D721Med (cell line): ENCODE measurements around the gene CCDC102A.

Source experiments
- DNase-seq: peaks from one replicate; pipeline ENCODE4 v3.0.0; 2011; ENCODE audit warnings: low spot score; ENCODE audit not compliant: insufficient read length
- FAIRE-seq: peaks from 2 replicates; lab custom pipeline; 2011; peaks lifted over from hg19 to GRCh38; lab: Jason Lieb, UNC
- TF ChIP-seq, protein P1 (sequence below): IDR thresholded peaks from 2 replicates; pipeline ENCODE4 v1.5.1; 2012; ENCODE audit warnings: mild to moderate bottlenecking, control low read depth; ENCODE audit not compliant: insufficient read depth; ENCODE audit errors: missing control alignments

Gene CCDC102A

GRCh38 chr16:57537194-57537505 lies 779 bp upstream of the CCDC102A start:
- no peak for FAIRE-seq

DNA sequence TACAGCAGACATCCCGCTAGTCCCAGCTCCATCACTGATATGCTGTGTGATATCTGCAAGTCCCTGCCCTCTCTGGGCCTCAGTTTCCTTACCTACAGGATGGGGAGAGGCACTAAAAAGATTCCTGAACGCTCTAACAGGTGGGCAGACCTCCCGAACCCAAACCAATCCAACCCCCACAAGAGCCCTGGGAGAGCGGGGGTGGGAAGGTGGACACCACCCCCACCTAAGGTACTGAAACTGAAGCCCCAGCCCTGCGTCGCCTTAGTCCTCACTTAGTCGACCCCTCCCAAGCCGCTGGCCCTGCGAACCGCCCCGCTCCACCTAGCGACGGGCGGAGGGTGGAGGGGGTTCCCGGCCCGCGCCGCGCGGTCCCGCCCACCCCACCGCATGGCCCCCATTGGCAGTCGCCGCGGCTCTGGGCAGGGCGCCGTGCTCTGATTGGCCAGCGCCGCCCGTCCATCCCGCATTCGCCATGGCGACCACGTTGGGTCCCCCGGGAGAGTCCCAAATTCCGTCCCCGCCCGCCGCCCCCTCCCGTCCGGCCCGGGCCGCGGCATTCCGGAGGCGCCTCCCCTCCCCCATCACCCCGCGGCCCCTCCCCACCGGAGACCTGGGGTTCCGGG lies 578 bp downstream of the CCDC102A start:
- DNase-seq (peak; percentile 86), FAIRE-seq (no peak)
- TF ChIP-seq, protein P1, sequence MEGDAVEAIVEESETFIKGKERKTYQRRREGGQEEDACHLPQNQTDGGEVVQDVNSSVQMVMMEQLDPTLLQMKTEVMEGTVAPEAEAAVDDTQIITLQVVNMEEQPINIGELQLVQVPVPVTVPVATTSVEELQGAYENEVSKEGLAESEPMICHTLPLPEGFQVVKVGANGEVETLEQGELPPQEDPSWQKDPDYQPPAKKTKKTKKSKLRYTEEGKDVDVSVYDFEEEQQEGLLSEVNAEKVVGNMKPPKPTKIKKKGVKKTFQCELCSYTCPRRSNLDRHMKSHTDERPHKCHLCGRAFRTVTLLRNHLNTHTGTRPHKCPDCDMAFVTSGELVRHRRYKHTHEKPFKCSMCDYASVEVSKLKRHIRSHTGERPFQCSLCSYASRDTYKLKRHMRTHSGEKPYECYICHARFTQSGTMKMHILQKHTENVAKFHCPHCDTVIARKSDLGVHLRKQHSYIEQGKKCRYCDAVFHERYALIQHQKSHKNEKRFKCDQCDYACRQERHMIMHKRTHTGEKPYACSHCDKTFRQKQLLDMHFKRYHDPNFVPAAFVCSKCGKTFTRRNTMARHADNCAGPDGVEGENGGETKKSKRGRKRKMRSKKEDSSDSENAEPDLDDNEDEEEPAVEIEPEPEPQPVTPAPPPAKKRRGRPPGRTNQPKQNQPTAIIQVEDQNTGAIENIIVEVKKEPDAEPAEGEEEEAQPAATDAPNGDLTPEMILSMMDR, result no peak

More at GRCh38 chr16:57537194-57537505, 779 bp upstream of the CCDC102A start:
- TF ChIP-seq, protein P1, result no peak
- DNase-seq, result no peak

DNA sequence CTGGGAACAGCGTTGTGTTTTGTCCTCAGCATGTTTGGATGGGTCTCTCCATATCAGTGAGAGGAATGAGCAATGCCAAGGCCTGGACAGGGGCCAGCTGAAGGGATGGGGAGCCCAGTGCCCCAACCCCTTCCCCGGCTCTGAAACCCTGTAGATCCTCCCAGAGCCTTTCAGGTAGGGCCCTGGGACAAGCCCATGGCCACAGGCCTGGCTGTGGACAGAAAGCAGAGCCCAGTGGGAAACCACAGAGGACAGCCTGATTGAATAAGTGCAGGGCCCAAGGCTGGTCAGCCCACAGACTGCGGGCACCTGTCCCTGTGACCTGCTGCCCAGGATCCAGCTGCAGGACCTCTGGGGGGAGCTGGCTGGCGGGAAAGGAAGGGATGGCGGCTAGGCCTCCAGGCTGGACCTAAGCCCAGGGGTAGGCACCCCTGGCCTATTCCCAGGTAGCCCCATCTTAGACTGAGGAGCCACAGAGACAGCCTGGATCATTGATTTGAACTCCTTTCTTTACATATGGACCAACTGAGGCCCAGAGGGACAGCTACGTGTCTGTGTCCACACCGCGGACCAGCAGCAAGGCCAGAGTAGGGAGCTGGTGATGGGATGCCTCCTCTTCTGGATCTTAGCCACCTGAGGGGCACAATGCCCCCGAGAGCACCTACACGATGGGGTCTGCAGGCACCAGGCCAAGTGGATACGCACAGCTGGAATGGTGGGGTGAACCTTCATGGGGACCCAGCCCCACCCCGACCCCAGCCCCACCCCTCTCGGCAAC lies 1.3 kb downstream of the CCDC102A start:
- FAIRE-seq, result no peak
- no peak for DNase-seq
- TF ChIP-seq, protein P1, result no peak

DNA sequence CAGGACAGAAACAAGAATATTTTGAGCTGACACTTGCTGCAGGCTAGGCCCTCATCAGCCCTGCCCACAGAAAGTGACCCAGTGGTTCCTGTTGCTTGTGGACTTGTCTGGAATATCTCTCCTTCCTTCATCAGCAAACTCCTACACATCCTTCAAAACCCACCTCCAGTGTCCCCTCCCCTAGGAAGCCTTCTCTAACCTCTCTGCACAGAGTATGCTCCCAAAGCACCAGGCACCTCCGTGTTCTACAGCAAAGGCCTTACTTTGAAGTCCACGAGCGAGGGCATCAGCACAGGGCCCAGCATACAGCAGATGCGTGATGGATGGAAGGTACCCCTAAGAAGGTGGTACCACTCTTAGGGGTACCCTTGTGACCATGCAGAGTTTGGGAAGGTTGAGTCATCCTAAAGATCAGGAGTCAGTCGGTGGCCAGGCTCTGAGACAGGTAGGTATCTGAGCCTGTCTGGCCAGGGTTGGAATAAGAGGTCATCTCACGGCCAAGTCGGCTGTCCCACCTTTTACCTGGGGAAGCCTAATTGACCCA lies 2.0 kb downstream of the CCDC102A start:
- TF ChIP-seq, protein P1, result no peak
- DNase-seq (no peak), FAIRE-seq (no peak)

DNA sequence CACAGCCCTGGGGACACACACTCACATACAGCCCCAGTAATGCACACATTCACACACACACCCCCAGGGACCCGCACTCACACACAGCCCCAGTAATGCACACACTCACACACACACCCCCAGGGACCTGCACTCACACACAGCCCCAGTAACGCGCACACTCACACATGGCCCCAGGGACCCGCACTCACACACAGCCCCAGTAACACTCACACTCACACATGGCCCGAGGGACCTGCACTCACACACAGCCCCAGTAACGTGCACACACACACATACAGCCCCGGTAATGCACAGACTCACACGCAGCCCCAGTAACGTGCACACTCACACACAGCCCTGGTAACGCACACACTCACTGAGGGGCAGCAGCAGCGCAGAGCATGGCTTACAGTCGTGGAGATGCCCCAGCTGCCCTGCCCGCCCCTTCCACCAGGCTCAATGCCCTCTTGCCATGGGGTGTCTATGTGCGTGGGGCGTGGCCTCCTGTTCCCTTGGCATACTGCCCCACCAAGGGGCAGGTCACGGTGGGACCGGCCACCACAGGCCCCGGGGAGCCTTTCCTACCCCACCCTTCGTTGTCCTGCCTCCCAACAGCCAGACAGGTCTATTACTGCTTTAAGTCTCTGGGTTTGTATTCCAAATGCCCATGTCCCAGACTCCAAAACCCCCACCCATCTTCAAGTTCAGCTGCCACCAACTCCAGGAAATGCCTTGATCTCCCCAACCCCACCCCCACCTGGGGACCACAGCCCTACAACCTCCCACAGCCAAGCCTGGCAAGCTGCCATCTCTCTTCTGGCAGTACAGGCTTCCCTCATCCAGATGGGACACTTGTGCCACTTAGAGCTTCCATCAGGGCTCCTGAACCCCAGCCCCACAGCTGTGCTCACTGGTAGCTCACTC lies 2.7 kb downstream of the CCDC102A start:
- DNase-seq, result no peak
- no peak for FAIRE-seq
- TF ChIP-seq, protein P1, result no peak

- no peak for FAIRE-seq
- TF ChIP-seq, protein P1, result no peak
- DNase-seq, result no peak
Measured at GRCh38 chr16:57532266-57532625, 4.1 kb downstream of the CCDC102A start.
